ENCODE data around the gene B4GALT5. TPM values are rescaled to one million over a fixed set of nuclear protein-coding genes. Genes with fewer than 3 reads are reported as not detected.

The B4GALT5 gene
- polyA plus RNA-seq, 1 donor (not counting 4 experiments of a cell fraction or from before 2014, with no cell fraction given): 23.5 TPM

DNA sequence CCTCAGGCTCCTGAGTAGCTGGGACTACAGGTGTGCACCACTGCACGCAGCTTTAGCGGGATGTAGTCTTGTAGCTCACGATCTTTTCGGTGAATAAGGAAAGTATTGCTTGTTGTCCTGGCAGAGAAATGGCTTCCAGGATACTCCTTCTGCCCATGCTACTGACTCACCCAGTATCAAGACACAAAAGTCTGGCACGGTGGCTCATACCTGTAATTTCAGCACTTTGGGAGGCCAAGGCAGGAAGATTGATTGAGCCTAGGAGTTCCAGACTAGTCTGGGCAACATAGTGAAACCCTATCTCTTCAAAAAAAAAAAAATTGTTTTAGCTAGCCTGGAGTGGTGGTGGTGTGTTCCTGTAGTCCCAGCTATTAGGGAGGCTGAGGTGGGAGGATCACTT is 40.9 kb upstream of the B4GALT5 start:
- dilution Hi-C loops (cut with MboI; ENCODE audit: extremely low pct_ligation_motif_present, low sequenced_read_pairs): no loop called here
- Histone ChIP-seq H3K27me3 (ENCODE audit: control insufficient read depth, extremely low read depth, insufficient read depth, low read length) (peaks cover 7% of the 10 kb centered on the region), H3K36me3 (ENCODE audit: control insufficient read depth in 2 of 2, extremely low read depth in 1 of 2, insufficient read depth in 2 of 2, low read length in 2 of 2) (no peaks in the 10 kb centered on the region), H4K20me1 (ENCODE audit: control insufficient read depth, extremely low read depth, insufficient read depth, low read length) (no peaks in the 10 kb centered on the region), H3K4me2 (ENCODE audit: control insufficient read depth, extremely low read depth, insufficient read depth, low read depth, low read length) (no peak overlapping the region), H3K27ac (ENCODE audit: control insufficient read depth, insufficient read depth, low read length) (no peak overlapping the region), H3K9me1 (ENCODE audit: control insufficient read depth, extremely low read depth, insufficient read depth, low read length) (no peaks in the 10 kb centered on the region), H3K9me3 (ENCODE audit: control insufficient read depth, low read depth, low read length) (no peaks in the 10 kb centered on the region), H3K79me2 (ENCODE audit: control insufficient read depth, insufficient read depth, low read length) (no peaks in the 10 kb centered on the region), H3K4me3 (ENCODE audit: control insufficient read depth in 2 of 3, extremely low read depth in 1 of 3, insufficient read depth in 2 of 3, low read depth in 1 of 3, low read length in 3 of 3) (no peak overlapping the region), H3K9ac (ENCODE audit: control insufficient read depth, extremely low read depth, insufficient read depth, low read length) (no peak overlapping the region), H3K4me1 (ENCODE audit: control insufficient read depth, extremely low read depth, insufficient read depth, low read length) (no peaks in the 10 kb centered on the region), H2AFZ (ENCODE audit: control insufficient read depth, low read length) (no peak overlapping the region)
- DNase-seq (ENCODE audit: low read depth, low spot score) (no peak), FAIRE-seq (no peak)
- TF ChIP-seq EZH2 (IDR thresholded peaks at IDR 0.05; ENCODE audit: low read length): no peak
- TF ChIP-seq, protein P1, sequence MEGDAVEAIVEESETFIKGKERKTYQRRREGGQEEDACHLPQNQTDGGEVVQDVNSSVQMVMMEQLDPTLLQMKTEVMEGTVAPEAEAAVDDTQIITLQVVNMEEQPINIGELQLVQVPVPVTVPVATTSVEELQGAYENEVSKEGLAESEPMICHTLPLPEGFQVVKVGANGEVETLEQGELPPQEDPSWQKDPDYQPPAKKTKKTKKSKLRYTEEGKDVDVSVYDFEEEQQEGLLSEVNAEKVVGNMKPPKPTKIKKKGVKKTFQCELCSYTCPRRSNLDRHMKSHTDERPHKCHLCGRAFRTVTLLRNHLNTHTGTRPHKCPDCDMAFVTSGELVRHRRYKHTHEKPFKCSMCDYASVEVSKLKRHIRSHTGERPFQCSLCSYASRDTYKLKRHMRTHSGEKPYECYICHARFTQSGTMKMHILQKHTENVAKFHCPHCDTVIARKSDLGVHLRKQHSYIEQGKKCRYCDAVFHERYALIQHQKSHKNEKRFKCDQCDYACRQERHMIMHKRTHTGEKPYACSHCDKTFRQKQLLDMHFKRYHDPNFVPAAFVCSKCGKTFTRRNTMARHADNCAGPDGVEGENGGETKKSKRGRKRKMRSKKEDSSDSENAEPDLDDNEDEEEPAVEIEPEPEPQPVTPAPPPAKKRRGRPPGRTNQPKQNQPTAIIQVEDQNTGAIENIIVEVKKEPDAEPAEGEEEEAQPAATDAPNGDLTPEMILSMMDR (optimal IDR thresholded peaks at IDR 0.05 in 1 of 3, IDR thresholded peaks at IDR 0.05 in 1 of 3, conservative IDR thresholded peaks at IDR 0.05 in 1 of 3; ENCODE audit: extremely low read depth in 1 of 3, insufficient read depth in 2 of 3, low read length in 3 of 3): no peak

DNA sequence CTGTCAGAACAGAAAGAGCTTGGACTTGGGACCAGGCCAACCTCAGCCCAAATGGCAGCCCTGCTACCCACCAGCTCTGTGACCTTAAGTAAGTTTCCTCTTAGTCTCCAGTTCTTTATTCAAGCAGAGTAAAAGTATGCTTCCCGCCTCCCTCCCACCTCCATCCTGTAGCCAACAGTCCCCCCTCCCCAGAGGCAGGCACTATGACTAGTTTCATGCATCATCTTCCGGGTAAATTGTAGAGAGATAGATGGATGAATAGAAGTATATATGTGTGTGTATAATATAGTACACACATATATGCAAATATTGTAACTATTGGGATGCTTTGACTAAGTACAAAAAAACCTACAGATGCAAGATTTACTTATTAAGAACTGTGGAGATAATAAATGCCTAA is 39.5 kb upstream of the B4GALT5 start:
- TF ChIP-seq, protein P1 (optimal IDR thresholded peaks at IDR 0.05 in 1 of 3, IDR thresholded peaks at IDR 0.05 in 1 of 3, conservative IDR thresholded peaks at IDR 0.05 in 1 of 3; ENCODE audit: extremely low read depth in 1 of 3, insufficient read depth in 2 of 3, low read length in 3 of 3): no peak
- TF ChIP-seq EZH2 (IDR thresholded peaks at IDR 0.05; ENCODE audit: low read length): no peak
- Histone ChIP-seq H3K4me3 (ENCODE audit: control insufficient read depth in 2 of 3, extremely low read depth in 1 of 3, insufficient read depth in 2 of 3, low read depth in 1 of 3, low read length in 3 of 3) (no peak overlapping the region), H3K36me3 (ENCODE audit: control insufficient read depth in 2 of 2, extremely low read depth in 1 of 2, insufficient read depth in 2 of 2, low read length in 2 of 2) (no peaks in the 10 kb centered on the region), H3K27me3 (ENCODE audit: control insufficient read depth, extremely low read depth, insufficient read depth, low read length) (peaks cover 7% of the 10 kb centered on the region), H3K27ac (ENCODE audit: control insufficient read depth, insufficient read depth, low read length) (no peak overlapping the region), H4K20me1 (ENCODE audit: control insufficient read depth, extremely low read depth, insufficient read depth, low read length) (no peaks in the 10 kb centered on the region), H3K9ac (ENCODE audit: control insufficient read depth, extremely low read depth, insufficient read depth, low read length) (no peak overlapping the region), H3K4me1 (ENCODE audit: control insufficient read depth, extremely low read depth, insufficient read depth, low read length) (no peaks in the 10 kb centered on the region), H3K9me3 (ENCODE audit: control insufficient read depth, low read depth, low read length) (no peaks in the 10 kb centered on the region), H2AFZ (ENCODE audit: control insufficient read depth, low read length) (no peak overlapping the region), H3K4me2 (ENCODE audit: control insufficient read depth, extremely low read depth, insufficient read depth, low read depth, low read length) (no peak overlapping the region), H3K79me2 (ENCODE audit: control insufficient read depth, insufficient read depth, low read length) (no peaks in the 10 kb centered on the region), H3K9me1 (ENCODE audit: control insufficient read depth, extremely low read depth, insufficient read depth, low read length) (no peaks in the 10 kb centered on the region)
- FAIRE-seq (no peak), DNase-seq (ENCODE audit: low read depth, low spot score) (no peak)
- dilution Hi-C loops (cut with MboI; ENCODE audit: extremely low pct_ligation_motif_present, low sequenced_read_pairs): no loop called here
